Ovary (tissue), 3 donors: ENCODE results near the gene PWWP2B.

Source experiments
- EP300 ChIP-seq: sonication (generic); formaldehyde crosslinking; IDR thresholded peaks from one replicate; pipeline ENCODE4 v1.6.1; 2017; ENCODE audit warnings: antibody characterized with exemption
- POLR2A ChIP-seq: fragments of 450-650 bp; IDR thresholded peaks from one replicate; pipeline ENCODE4 v1.6.1; 2017; ENCODE audit warnings: antibody characterized with exemption, mild to moderate bottlenecking, moderate library complexity
- TF ChIP-seq, protein P1 (sequence below), 3 donors: fragments of 450-650 bp in 2 of 3; fragments of 200-600 bp in 1 of 3; IDR thresholded peaks; one replicate each; pipeline versions ENCODE4 v1.5.1 to v1.8.0; 2016 to 2022; ENCODE audit warnings: antibody characterized with exemption in 3 of 3, mild to moderate bottlenecking in 1 of 3
- donor health status: DM: no; HTN: no; CAD: no.

- TF ChIP-seq, protein P1, sequence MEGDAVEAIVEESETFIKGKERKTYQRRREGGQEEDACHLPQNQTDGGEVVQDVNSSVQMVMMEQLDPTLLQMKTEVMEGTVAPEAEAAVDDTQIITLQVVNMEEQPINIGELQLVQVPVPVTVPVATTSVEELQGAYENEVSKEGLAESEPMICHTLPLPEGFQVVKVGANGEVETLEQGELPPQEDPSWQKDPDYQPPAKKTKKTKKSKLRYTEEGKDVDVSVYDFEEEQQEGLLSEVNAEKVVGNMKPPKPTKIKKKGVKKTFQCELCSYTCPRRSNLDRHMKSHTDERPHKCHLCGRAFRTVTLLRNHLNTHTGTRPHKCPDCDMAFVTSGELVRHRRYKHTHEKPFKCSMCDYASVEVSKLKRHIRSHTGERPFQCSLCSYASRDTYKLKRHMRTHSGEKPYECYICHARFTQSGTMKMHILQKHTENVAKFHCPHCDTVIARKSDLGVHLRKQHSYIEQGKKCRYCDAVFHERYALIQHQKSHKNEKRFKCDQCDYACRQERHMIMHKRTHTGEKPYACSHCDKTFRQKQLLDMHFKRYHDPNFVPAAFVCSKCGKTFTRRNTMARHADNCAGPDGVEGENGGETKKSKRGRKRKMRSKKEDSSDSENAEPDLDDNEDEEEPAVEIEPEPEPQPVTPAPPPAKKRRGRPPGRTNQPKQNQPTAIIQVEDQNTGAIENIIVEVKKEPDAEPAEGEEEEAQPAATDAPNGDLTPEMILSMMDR (IDR thresholded peaks at IDR 0.05): no peak
- TF ChIP-seq POLR2A (no peak), EP300 (no peak)
Observed at GRCh38 chr10:132431537-132432175, 34.7 kb downstream of the PWWP2B start.
